ENCODE results near the gene TMEM132A.

DNA sequence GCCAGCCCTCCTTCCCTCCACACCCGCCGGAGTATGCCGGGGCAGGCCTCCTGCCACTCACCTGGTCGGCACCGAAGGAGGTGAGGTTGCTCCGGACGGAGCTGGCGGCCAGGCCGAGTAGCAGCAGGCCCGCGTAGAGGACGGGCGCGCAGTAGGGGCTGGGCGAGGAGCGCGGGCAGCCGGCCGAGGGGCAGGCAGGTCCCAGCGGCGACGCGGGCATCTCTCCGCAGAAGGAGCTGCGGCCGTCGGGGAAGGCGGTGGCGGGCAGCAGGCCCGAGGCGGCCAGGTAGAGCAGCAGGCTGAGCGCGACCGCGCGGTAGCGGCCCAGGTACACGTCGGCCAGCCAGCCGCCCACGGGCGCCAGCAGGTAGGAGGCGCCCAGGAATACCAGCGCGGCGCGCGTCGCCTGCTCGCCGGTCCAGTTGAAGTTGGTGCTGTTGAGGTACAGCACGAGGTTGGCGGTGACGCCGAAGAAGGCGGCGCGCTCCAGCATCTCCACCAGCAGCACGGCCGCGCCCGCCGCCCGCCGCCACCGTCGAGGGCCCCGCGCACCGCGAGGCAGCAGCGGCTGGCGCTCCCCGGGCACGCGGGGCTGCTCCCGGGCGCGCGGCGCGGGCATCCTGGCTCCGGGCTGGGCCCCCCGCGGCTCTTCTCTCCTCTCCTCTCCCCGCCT is 26.8 kb downstream of the TMEM132A start:
- TF ChIP-seq NONO (IDR thresholded peaks at IDR 0.05; ENCODE audit: low read depth in 2 of 2, low read length in 1 of 2), result no peak
- TF ChIP-seq NR3C1 (CRISPR knock-in tag; IDR thresholded peaks at IDR 0.05), result no peak
- TF ChIP-seq ZNF24 (IDR thresholded peaks at IDR 0.05), result no peak
- TF ChIP-seq MTA3 (IDR thresholded peaks at IDR 0.05; ENCODE audit: borderline replicate concordance), result no peak
- no peak for TF ChIP-seq L3MBTL2 (IDR thresholded peaks at IDR 0.05)
- no peak for TF ChIP-seq TAF1 (IDR thresholded peaks at IDR 0.05; ENCODE audit: control insufficient read depth, extremely low read depth, insufficient read depth, low read length, severe bottlenecking)
- no peak for TF ChIP-seq CREB1 (IDR thresholded peaks at IDR 0.05)
- no peak for TF ChIP-seq CREB1 (CRISPR knock-in tag; IDR thresholded peaks at IDR 0.05)
- no peak for TF ChIP-seq UBTF (IDR thresholded peaks at IDR 0.05; ENCODE audit: borderline replicate concordance in 1 of 2, low read depth in 2 of 2, low read length in 2 of 2)
- no peak for TF ChIP-seq SIN3B (IDR thresholded peaks at IDR 0.05; ENCODE audit: low read depth)
- no peak for TF ChIP-seq RFX5 (IDR thresholded peaks at IDR 0.05; ENCODE audit: low read depth, low read length)
- no peak for TF ChIP-seq BCL6 (CRISPR knock-in tag; IDR thresholded peaks at IDR 0.05)
- TF ChIP-seq, protein P1, sequence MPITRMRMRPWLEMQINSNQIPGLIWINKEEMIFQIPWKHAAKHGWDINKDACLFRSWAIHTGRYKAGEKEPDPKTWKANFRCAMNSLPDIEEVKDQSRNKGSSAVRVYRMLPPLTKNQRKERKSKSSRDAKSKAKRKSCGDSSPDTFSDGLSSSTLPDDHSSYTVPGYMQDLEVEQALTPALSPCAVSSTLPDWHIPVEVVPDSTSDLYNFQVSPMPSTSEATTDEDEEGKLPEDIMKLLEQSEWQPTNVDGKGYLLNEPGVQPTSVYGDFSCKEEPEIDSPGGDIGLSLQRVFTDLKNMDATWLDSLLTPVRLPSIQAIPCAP (CRISPR knock-in tag; IDR thresholded peaks at IDR 0.05; ENCODE audit: borderline replicate concordance), result no peak
- TF ChIP-seq ATF6 (CRISPR knock-in tag; IDR thresholded peaks at IDR 0.05), result no peak
- no peak for TF ChIP-seq PML (IDR thresholded peaks at IDR 0.05; ENCODE audit: low read length)
